HCT116 (cell line): ENCODE data around the gene IL12B. TPM values are rescaled to one million over a fixed set of nuclear protein-coding genes. Genes with fewer than 3 reads are reported as not detected.

Experiments used
- ATAC-seq: fragments of 200-7000 bp; cut with Tn5 transposase; 2 replicates; pipeline ENCODE4 v1.9.1; 2020; ENCODE audit warnings: mild to moderate bottlenecking, moderate library complexity
- BruUV-seq: library from RNA; stranded (reverse); fragments of 400-500 nt; replicated peaks from 2 replicates; lab custom pipeline; 2021; lab: Mats Ljungman, UMichigan
- CTCF ChIA-PET: fragments of 300-600 bp; sonication (Branson Sonifier 250); formaldehyde crosslinking; loops from one replicate; lab custom pipeline; 2021; ENCODE audit warnings: antibody characterized with exemption; lab: Charles Lee
- POLR2A ChIA-PET: fragments of 300-600, 350-600 bp; sonication (Branson Sonifier 250); formaldehyde crosslinking; loops from one replicate; lab custom pipeline; 2021; ENCODE audit warnings: antibody characterized with exemption; lab: Charles Lee
- RAD21 ChIA-PET, 2 experiments: fragments of 300-600 bp; sonication (Branson Sonifier 250); formaldehyde crosslinking; loops; one replicate each; lab custom pipeline; 2023; ENCODE audit warnings: low total read pairs in 2 of 2; ENCODE audit not compliant: uncharacterized antibody in 2 of 2, unreplicated experiment in 2 of 2, low non-redundant PET in 1 of 2; lab: Charles Lee
- DNase-seq: peaks from one replicate; pipeline ENCODE4 v3.0.0-alpha.2; 2010; ENCODE audit warnings: low read depth, low spot score
- H2AFZ ChIP-seq: fragments of 200-600 bp; shearing (Covaris generic), sonication (generic); 2 replicates; pipeline ENCODE4 v1.6.1; 2017; ENCODE audit warnings: low read depth, mixed run types, mixed read lengths, antibody characterized with exemption, low read length; ENCODE audit not compliant: poor library complexity, severe bottlenecking
- H3K27ac ChIP-seq: 2 replicates; pipeline ENCODE4 v1.5.1; 2012; ENCODE audit warnings: low read depth, low read length
- H3K27me3 ChIP-seq: fragments of 200-600 bp; sonication (generic); 2 replicates; pipeline ENCODE4 v1.6.1; 2016; ENCODE audit warnings: mixed run types, low read length, mixed read lengths; ENCODE audit not compliant: insufficient read depth
- H3K36me3 ChIP-seq, 2 experiments: fragments of 200-500 bp in 1 of 2; fragments of 200-600 bp in 1 of 2; sonication (Bioruptor generic) in 1 of 2; sonication (generic) in 1 of 2; 2 replicates each; pipeline versions ENCODE4 v1.5.1 to v1.6.1; 2014 to 2016; ENCODE audit warnings: low read length in 2 of 2, inconsistent platforms in 1 of 2, mixed read lengths in 1 of 2, mixed run types in 1 of 2; ENCODE audit not compliant: insufficient read depth in 2 of 2, control insufficient read depth in 1 of 2
- H3K4me1 ChIP-seq, 2 experiments: fragments of 200-600 bp in 1 of 2; sonication (generic) in 1 of 2; 2 replicates each; pipeline versions ENCODE4 v1.5.1 to v1.6.1; 2012 to 2017; ENCODE audit warnings: low read length in 2 of 2, inconsistent platforms in 1 of 2, mild to moderate bottlenecking in 1 of 2, mixed read lengths in 1 of 2, mixed run types in 1 of 2, moderate library complexity in 1 of 2; ENCODE audit not compliant: insufficient read depth in 2 of 2, control insufficient read depth in 1 of 2
- H3K4me2 ChIP-seq: fragments of 200-600 bp; sonication (generic); 2 replicates; pipeline ENCODE4 v1.6.1; 2017; ENCODE audit warnings: mixed run types, low read length, mixed read lengths
- H3K4me3 ChIP-seq, 2 experiments: fragments of 200-600 bp in 1 of 2; sonication (generic) in 1 of 2; replicated peaks in 1 of 2; 2 replicates each; pipeline ENCODE4 v1.5.1; 2011 to 2016; ENCODE audit warnings: low read length in 2 of 2, control low read depth in 1 of 2, low read depth in 1 of 2, mild to moderate bottlenecking in 1 of 2, mixed read lengths in 1 of 2, mixed run types in 1 of 2
- H3K79me2 ChIP-seq: fragments of 200-600 bp; sonication (generic); 2 replicates; pipeline ENCODE4 v1.6.1; 2017; ENCODE audit warnings: mild to moderate bottlenecking, mixed run types, low read length, moderate library complexity, mixed read lengths; ENCODE audit not compliant: insufficient read depth
- H3K9ac ChIP-seq: fragments of 200-600 bp; sonication (generic); 2 replicates; pipeline ENCODE4 v1.6.1; 2016; ENCODE audit warnings: low read length, mixed read lengths
- H3K9me2 ChIP-seq: fragments of 200-600 bp; sonication (generic), shearing (Covaris generic); 2 replicates; pipeline ENCODE4 v1.6.1; 2017; ENCODE audit warnings: mixed run types, mild to moderate bottlenecking, moderate library complexity; ENCODE audit not compliant: insufficient read depth
- H3K9me3 ChIP-seq, 2 experiments: fragments of 200-500 bp in 1 of 2; fragments of 200-600 bp in 1 of 2; sonication (Bioruptor generic) in 1 of 2; sonication (generic) in 1 of 2; 2 replicates each; pipeline ENCODE4 v1.6.1; 2014 to 2017; ENCODE audit warnings: low read length in 2 of 2, mixed read lengths in 2 of 2, inconsistent platforms in 1 of 2, low read depth in 1 of 2, mild to moderate bottlenecking in 1 of 2, mixed run types in 1 of 2, moderate library complexity in 1 of 2; ENCODE audit not compliant: control insufficient read depth in 1 of 2, insufficient read depth in 1 of 2
- H4K20me1 ChIP-seq: fragments of 200-600 bp; sonication (generic), shearing (Covaris generic); 2 replicates; pipeline ENCODE4 v1.6.1; 2017; ENCODE audit warnings: mixed run types, mild to moderate bottlenecking, moderate library complexity; ENCODE audit not compliant: insufficient read depth
- CBX3 ChIP-seq: IDR thresholded peaks from 2 replicates; pipeline ENCODE4 v1.6.1; 2012; ENCODE audit warnings: low read depth
- CEBPB ChIP-seq: IDR thresholded peaks from 2 replicates; pipeline ENCODE4 v1.6.1; 2012; ENCODE audit warnings: low read depth
- EGR1 ChIP-seq: IDR thresholded peaks from 2 replicates; pipeline ENCODE4 v1.6.1; 2012; ENCODE audit warnings: low read depth
- ELF1 ChIP-seq: IDR thresholded peaks from 2 replicates; pipeline ENCODE4 v1.6.1; 2012; ENCODE audit warnings: low read depth, borderline replicate concordance
- EZH2 ChIP-seq: fragments of 200-600 bp; sonication (generic); IDR thresholded peaks from 2 replicates; pipeline ENCODE4 v1.6.1; 2017; ENCODE audit warnings: antibody characterized with exemption, mixed run types
- EZH2phosphoT487 ChIP-seq: fragments of 200-600 bp; IDR thresholded peaks from 2 replicates; pipeline ENCODE4 v1.6.1; 2018; ENCODE audit warnings: antibody characterized with exemption, borderline replicate concordance
- FOSL1 ChIP-seq: IDR thresholded peaks from 2 replicates; pipeline ENCODE4 v1.6.1; 2012; ENCODE audit warnings: low read depth
- JUND ChIP-seq: IDR thresholded peaks from 2 replicates; pipeline ENCODE4 v1.6.1; 2012
- POLR2A ChIP-seq: IDR thresholded peaks from 2 replicates; pipeline ENCODE4 v1.7.0; 2011; ENCODE audit warnings: borderline replicate concordance; ENCODE audit not compliant: insufficient read depth, insufficient read length; ENCODE audit errors: extremely low read depth
- POLR2AphosphoS5 ChIP-seq: IDR thresholded peaks from 2 replicates; pipeline ENCODE4 v1.6.1; 2011; ENCODE audit warnings: mild to moderate bottlenecking, low read depth, low read length, moderate library complexity
- RAD21 ChIP-seq: IDR thresholded peaks from 2 replicates; pipeline ENCODE4 v1.6.1; 2012; ENCODE audit warnings: low read depth, mild to moderate bottlenecking
- SIN3A ChIP-seq: IDR thresholded peaks from 2 replicates; pipeline ENCODE4 v1.6.1; 2012; ENCODE audit warnings: low read depth
- SP1 ChIP-seq: IDR thresholded peaks from 2 replicates; pipeline ENCODE4 v1.6.1; 2012; ENCODE audit warnings: low read depth
- SRF ChIP-seq: IDR thresholded peaks from 2 replicates; pipeline ENCODE4 v1.6.1; 2012; ENCODE audit warnings: low read depth
- TCF7L2 ChIP-seq: IDR thresholded peaks from 2 replicates; pipeline ENCODE4 v1.7.0; 2011; ENCODE audit warnings: borderline replicate concordance, inconsistent platforms; ENCODE audit not compliant: insufficient read depth, insufficient read length; ENCODE audit errors: extremely low read depth
- YY1 ChIP-seq: IDR thresholded peaks from 2 replicates; pipeline ENCODE4 v1.6.1; 2011; ENCODE audit warnings: low read length, low read depth, moderate library complexity, mild to moderate bottlenecking; ENCODE audit not compliant: insufficient replicate concordance; ENCODE audit errors: extremely low read depth
- ZFX ChIP-seq: fragments of 450-650 bp; IDR thresholded peaks from 2 replicates; pipeline ENCODE4 v1.6.1; 2017
- ZNF274 ChIP-seq: fragments of 200-500 bp; sonication (Bioruptor generic); IDR thresholded peaks from 2 replicates; pipeline ENCODE4 v1.6.1; 2014; ENCODE audit warnings: mild to moderate bottlenecking, low read depth, low read length, inconsistent platforms
- intact Hi-C: fragments of 100-400 bp; cut with micrococcal nuclease; formaldehyde crosslinking; loops from 2 replicates; pipeline ENCODE4 v1.10.0; 2022
- total RNA-seq: library from RNA; stranded (reverse); gene quantifications from one replicate; pipeline ENCODE4 v1.2.1, GENCODE V29; 2021; ENCODE audit not compliant: unreplicated experiment
- TF ChIP-seq, protein P1 (sequence below): IDR thresholded peaks from 2 replicates; pipeline ENCODE4 v1.6.1; 2012
- TF ChIP-seq, protein P2 (sequence below): IDR thresholded peaks from 2 replicates; pipeline ENCODE4 v1.6.1; 2011; ENCODE audit warnings: mild to moderate bottlenecking, low read length, moderate library complexity; ENCODE audit not compliant: insufficient replicate concordance; ENCODE audit errors: extremely low read depth
- TF ChIP-seq, protein P3 (sequence below): IDR thresholded peaks from 2 replicates; pipeline ENCODE4 v1.6.1; 2012

The IL12B gene
- total RNA-seq, 1 experiment from 2014 or later, result not detected

DNA sequence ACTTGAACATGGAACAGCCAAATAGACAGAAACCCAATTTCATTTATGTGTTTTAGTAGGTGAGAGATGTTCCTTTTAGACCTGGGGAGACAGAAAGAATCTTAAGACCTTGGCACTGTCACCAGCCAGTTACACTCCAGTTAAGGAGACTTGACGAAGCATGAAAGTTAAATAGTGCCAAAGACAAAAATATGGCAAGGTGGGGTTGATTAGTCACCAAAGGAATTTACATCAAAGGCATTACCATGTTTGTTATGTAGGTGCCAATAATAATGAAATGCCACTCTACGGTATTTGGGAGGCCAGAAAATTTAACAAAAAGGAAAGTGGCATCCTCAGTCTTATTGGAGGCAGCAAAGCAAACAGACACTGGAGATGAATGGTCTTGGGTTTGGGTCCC is 9.2 kb upstream of the IL12B start:
- no peak overlapping the region for H3K27ac ChIP-seq
- TF ChIP-seq, protein P1, sequence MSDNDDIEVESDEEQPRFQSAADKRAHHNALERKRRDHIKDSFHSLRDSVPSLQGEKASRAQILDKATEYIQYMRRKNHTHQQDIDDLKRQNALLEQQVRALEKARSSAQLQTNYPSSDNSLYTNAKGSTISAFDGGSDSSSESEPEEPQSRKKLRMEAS, result no peak
- TF ChIP-seq SP1 (peak; percentile 22; the same call in 1 of the 2 replicates), JUND (no peak), EZH2phosphoT487 (no peak), POLR2A (no peak), YY1 (no peak), EZH2 (no peak), FOSL1 (peak; percentile 42; the same call in 1 of the 2 replicates), ZNF274 (no peak), SRF (0 out of 2 replicates have a peak, but pooled peaks have one; percentile 38), POLR2AphosphoS5 (no peak), RAD21 (no peak), CEBPB (0 out of 2 replicates have a peak, but pooled peaks have one; percentile 13), EGR1 (no peak), ELF1 (no peak), CBX3 (peak; percentile 49; the same call in 1 of the 2 replicates), SIN3A (no peak), ZFX (no peak), TCF7L2 (peak; percentile 60)
- TF ChIP-seq, protein P2, sequence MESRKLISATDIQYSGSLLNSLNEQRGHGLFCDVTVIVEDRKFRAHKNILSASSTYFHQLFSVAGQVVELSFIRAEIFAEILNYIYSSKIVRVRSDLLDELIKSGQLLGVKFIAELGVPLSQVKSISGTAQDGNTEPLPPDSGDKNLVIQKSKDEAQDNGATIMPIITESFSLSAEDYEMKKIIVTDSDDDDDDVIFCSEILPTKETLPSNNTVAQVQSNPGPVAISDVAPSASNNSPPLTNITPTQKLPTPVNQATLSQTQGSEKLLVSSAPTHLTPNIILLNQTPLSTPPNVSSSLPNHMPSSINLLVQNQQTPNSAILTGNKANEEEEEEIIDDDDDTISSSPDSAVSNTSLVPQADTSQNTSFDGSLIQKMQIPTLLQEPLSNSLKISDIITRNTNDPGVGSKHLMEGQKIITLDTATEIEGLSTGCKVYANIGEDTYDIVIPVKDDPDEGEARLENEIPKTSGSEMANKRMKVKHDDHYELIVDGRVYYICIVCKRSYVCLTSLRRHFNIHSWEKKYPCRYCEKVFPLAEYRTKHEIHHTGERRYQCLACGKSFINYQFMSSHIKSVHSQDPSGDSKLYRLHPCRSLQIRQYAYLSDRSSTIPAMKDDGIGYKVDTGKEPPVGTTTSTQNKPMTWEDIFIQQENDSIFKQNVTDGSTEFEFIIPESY, result no peak
- TF ChIP-seq, protein P3, sequence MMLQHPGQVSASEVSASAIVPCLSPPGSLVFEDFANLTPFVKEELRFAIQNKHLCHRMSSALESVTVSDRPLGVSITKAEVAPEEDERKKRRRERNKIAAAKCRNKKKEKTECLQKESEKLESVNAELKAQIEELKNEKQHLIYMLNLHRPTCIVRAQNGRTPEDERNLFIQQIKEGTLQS, result no peak
- BruUV-seq, result no TSS peak

More for the DNA sequence above, 9.2 kb upstream of the IL12B start:
- Histone ChIP-seq H3K4me3 (0 out of 4 replicates have a peak overlapping the region, but pooled peaks of 1 of the 2 experiments have one; percentile 17), H3K9ac (no peak overlapping the region), H3K4me2 (peak overlapping the region; percentile 58), H4K20me1 (no peaks in the 10 kb centered on the region), H3K36me3 (no peaks in the 10 kb centered on the region), H3K9me3 (no peaks in the 10 kb centered on the region), H3K4me1 (peaks cover 26 to 66% of the 10 kb centered on the region in 2 experiments), H3K9me2 (no peaks in the 10 kb centered on the region), H3K27me3 (no peaks in the 10 kb centered on the region), H3K79me2 (no peaks in the 10 kb centered on the region), H2AFZ (no peak overlapping the region)
- ChIA-PET RAD21 (no interaction called here), POLR2A (no interaction called here), CTCF (interaction anchor here (1.6 kb wide), 1 partner anchor 8 kb away, joined by 3 read pairs; no protein-coding TSS in a partner anchor)
- intact Hi-C loops, result no loop called here
- DNase-seq (no peak), ATAC-seq (peak; percentile 26; the same call in 1 of the 2 replicates)
